ENCODE data around the gene ADAM12.

- TF ChIP-seq KAT7 (CRISPR knock-in tag; IDR thresholded peaks at IDR 0.05; ENCODE audit: borderline replicate concordance) (no peak), PML (IDR thresholded peaks at IDR 0.05; ENCODE audit: low read length) (no peak), SRSF7 (optimal IDR thresholded peaks at IDR 0.05; ENCODE audit: low read depth, low read length) (no peak), CTCF (IDR thresholded peaks at IDR 0.05 in 2 of 3, conservative IDR thresholded peaks at IDR 0.05 in 1 of 3; ENCODE audit: insufficient read depth in 2 of 3, low read depth in 1 of 3, low read length in 3 of 3) (no peak), GABPB1 (CRISPR knock-in tag; IDR thresholded peaks at IDR 0.05) (no peak), POLR2AphosphoS5 (IDR thresholded peaks at IDR 0.05; ENCODE audit: control insufficient read depth, insufficient read depth, low read depth, low read length) (no peak), ZNF699 (CRISPR knock-in tag; IDR thresholded peaks at IDR 0.05; ENCODE audit: insufficient replicate concordance) (no peak)
Observed at GRCh38 chr10:126208726-126209302, 179.5 kb downstream of the ADAM12 start.

All from K562 (cell line).